Liver (tissue), 9 donors: ENCODE measurements around the gene KCNMB2. TPM values are rescaled to one million over a fixed set of nuclear protein-coding genes. Genes with fewer than 3 reads are reported as not detected.

Experiments
- DNase-seq: peaks from one replicate; pipeline ENCODE4 v3.0.0-alpha.2; 2017; ENCODE audit warnings: low spot score
- H3K27ac ChIP-seq, 2 donors: one replicate each; pipeline ENCODE4 v1.7.0; 2013; ENCODE audit warnings: inconsistent platforms in 2 of 2, low read length in 2 of 2, control low read depth in 1 of 2, low read depth in 1 of 2, mild to moderate bottlenecking in 1 of 2
- H3K27me3 ChIP-seq, 4 donors: one replicate each; pipeline versions ENCODE4 v1.6.1 to v1.7.0; 2013; ENCODE audit warnings: low read length in 3 of 4, inconsistent platforms in 1 of 4, mild to moderate bottlenecking in 1 of 4, moderate library complexity in 1 of 4; ENCODE audit not compliant: control insufficient read depth in 4 of 4, insufficient read depth in 4 of 4
- H3K36me3 ChIP-seq, 4 donors: one replicate each; pipeline versions ENCODE4 v1.6.1 to v1.7.0; 2013; ENCODE audit warnings: low read length in 3 of 4, mild to moderate bottlenecking in 3 of 4, low read depth in 1 of 4, moderate library complexity in 1 of 4; ENCODE audit not compliant: control insufficient read depth in 4 of 4, insufficient read depth in 3 of 4
- H3K4me1 ChIP-seq, 4 donors: one replicate each; pipeline versions ENCODE4 v1.6.1 to v1.7.0; 2013; ENCODE audit warnings: low read length in 3 of 4, mild to moderate bottlenecking in 3 of 4, moderate library complexity in 1 of 4; ENCODE audit not compliant: control insufficient read depth in 4 of 4, insufficient read depth in 4 of 4
- H3K4me3 ChIP-seq, 3 donors: one replicate each; pipeline versions ENCODE4 v1.6.1 to v1.7.0; 2013; ENCODE audit warnings: low read length in 3 of 3, control low read depth in 1 of 3, low read depth in 1 of 3, mild to moderate bottlenecking in 1 of 3
- H3K9ac ChIP-seq, 2 donors: one replicate each; pipeline ENCODE4 v1.7.0; 2013; ENCODE audit warnings: low read length in 2 of 2, mild to moderate bottlenecking in 2 of 2, moderate library complexity in 2 of 2, control low read depth in 1 of 2, low read depth in 1 of 2
- H3K9me3 ChIP-seq, 4 donors: one replicate each; pipeline versions ENCODE4 v1.6.1 to v1.7.0; 2013; ENCODE audit warnings: low read length in 3 of 4; ENCODE audit not compliant: control insufficient read depth in 4 of 4
- ATF3 ChIP-seq: IDR thresholded peaks from 2 replicates; pipeline ENCODE4 v1.6.1; 2016; ENCODE audit warnings: antibody characterized with exemption
- CTCF ChIP-seq: fragments of 150-350 bp; IDR thresholded peaks from 2 replicates; pipeline ENCODE4 v1.5.1; 2017; ENCODE audit warnings: improper control_type of control experiment, low read depth, low read length; ENCODE audit not compliant: missing input control
- EGR1 ChIP-seq, 2 donors: IDR thresholded peaks; 2 replicates each; pipeline ENCODE4 v1.6.1; 2016 to 2018; ENCODE audit warnings: antibody characterized with exemption in 2 of 2, low read depth in 2 of 2
- FOXA1 ChIP-seq: IDR thresholded peaks from 2 replicates; pipeline ENCODE4 v1.6.1; 2016; ENCODE audit warnings: antibody characterized with exemption
- FOXA2 ChIP-seq: IDR thresholded peaks from 2 replicates; pipeline ENCODE4 v1.6.1; 2016; ENCODE audit warnings: antibody characterized with exemption
- GABPA ChIP-seq, 2 donors: IDR thresholded peaks in 1 of 2; conservative IDR thresholded peaks in 1 of 2; 2 replicates each; pipeline ENCODE4 v1.6.1; 2016; ENCODE audit warnings: antibody characterized with exemption in 2 of 2, mild to moderate bottlenecking in 1 of 2, moderate library complexity in 1 of 2
- HNF4A ChIP-seq, 2 donors: conservative IDR thresholded peaks; 2 replicates each; pipeline ENCODE4 v1.6.1; 2016; ENCODE audit warnings: antibody characterized with exemption in 2 of 2, mild to moderate bottlenecking in 2 of 2
- HNF4G ChIP-seq: IDR thresholded peaks from 2 replicates; pipeline ENCODE4 v1.6.1; 2016; ENCODE audit warnings: antibody characterized with exemption
- JUND ChIP-seq, 2 donors: IDR thresholded peaks; 2 replicates each; pipeline ENCODE4 v1.6.1; 2016; ENCODE audit warnings: antibody characterized with exemption in 2 of 2
- MAX ChIP-seq: IDR thresholded peaks from 2 replicates; pipeline ENCODE4 v1.6.1; 2016; ENCODE audit warnings: antibody characterized with exemption
- NR2F2 ChIP-seq: IDR thresholded peaks from 2 replicates; pipeline ENCODE4 v1.6.1; 2016; ENCODE audit warnings: antibody characterized with exemption
- RAD21 ChIP-seq, 2 donors: IDR thresholded peaks; 2 replicates each; pipeline ENCODE4 v1.6.1; 2016; ENCODE audit warnings: antibody characterized with exemption in 2 of 2, mild to moderate bottlenecking in 2 of 2
- RXRA ChIP-seq, 2 donors: IDR thresholded peaks; 2 replicates each; pipeline ENCODE4 v1.6.1; 2017 to 2018; ENCODE audit warnings: antibody characterized with exemption in 2 of 2, mild to moderate bottlenecking in 1 of 2
- SP1 ChIP-seq: IDR thresholded peaks from 2 replicates; pipeline ENCODE4 v1.6.1; 2018; ENCODE audit warnings: antibody characterized with exemption, mild to moderate bottlenecking
- TAF1 ChIP-seq: conservative IDR thresholded peaks from 2 replicates; pipeline ENCODE4 v1.6.1; 2016; ENCODE audit warnings: antibody characterized with exemption, mild to moderate bottlenecking
- YY1 ChIP-seq: IDR thresholded peaks from 2 replicates; pipeline ENCODE4 v1.6.1; 2016; ENCODE audit warnings: antibody characterized with exemption, mild to moderate bottlenecking
- WGBS: extraction: QIAGEN DNeasy Blood & Tissue Kit; methylation state at CpG from one replicate; pipeline ENCODE4 v1.1.7; 2013; 5-methylcytosine and 5-hydroxymethylcytosine counted together
- polyA plus RNA-seq, 2 donors: library from polyadenylated mRNA; stranded (reverse) in 1 of 2; unstranded in 1 of 2; fragments of 200-250 nt in 1 of 2; fragments of >200 nt in 1 of 2; fragmentation: Nextera tagmentation in 1 of 2; extraction: Ambion mirVana in 1 of 2; gene quantifications; one replicate each; pipeline versions ENCODE4 v1.2.1 to v1.2.3, GENCODE V29; 2013 to 2015
- total RNA-seq, 2 donors: library from RNA; depleted of rRNA; stranded (reverse); fragments of >200 nt; gene quantifications; one replicate each; pipeline ENCODE4 v1.2.3, GENCODE V29; 2014
- TF ChIP-seq, protein P1 (sequence below): IDR thresholded peaks from 2 replicates; pipeline ENCODE4 v1.6.1; 2016; ENCODE audit warnings: antibody characterized with exemption, mild to moderate bottlenecking
- TF ChIP-seq, protein P2 (sequence below): IDR thresholded peaks from 2 replicates; pipeline ENCODE4 v1.6.1; 2016; ENCODE audit warnings: antibody characterized with exemption
- donor health status: healthy.
- donor health status: healthy.
- donor health status: healthy.
- donor health status: healthy.
- donor health status: healthy.

KCNMB2 gene
- total and polyA plus RNA-seq, 4 donors = 0.08 to 0.33 (median 0.16) TPM; not detected in 1

- H3K9me3 ChIP-seq = no peaks in the 10 kb centered on the region
- no peak overlapping the region for H3K27ac ChIP-seq
- H3K36me3 ChIP-seq = no peaks in the 10 kb centered on the region
- no peak for TF ChIP-seq SP1
- no peak for TF ChIP-seq EGR1 (IDR thresholded peaks at IDR 0.05; ENCODE audit: low read depth in 2 of 2)
- TF ChIP-seq FOXA1 = no peak
- no peak for TF ChIP-seq RXRA (IDR thresholded peaks at IDR 0.05)
- TF ChIP-seq, protein P1, sequence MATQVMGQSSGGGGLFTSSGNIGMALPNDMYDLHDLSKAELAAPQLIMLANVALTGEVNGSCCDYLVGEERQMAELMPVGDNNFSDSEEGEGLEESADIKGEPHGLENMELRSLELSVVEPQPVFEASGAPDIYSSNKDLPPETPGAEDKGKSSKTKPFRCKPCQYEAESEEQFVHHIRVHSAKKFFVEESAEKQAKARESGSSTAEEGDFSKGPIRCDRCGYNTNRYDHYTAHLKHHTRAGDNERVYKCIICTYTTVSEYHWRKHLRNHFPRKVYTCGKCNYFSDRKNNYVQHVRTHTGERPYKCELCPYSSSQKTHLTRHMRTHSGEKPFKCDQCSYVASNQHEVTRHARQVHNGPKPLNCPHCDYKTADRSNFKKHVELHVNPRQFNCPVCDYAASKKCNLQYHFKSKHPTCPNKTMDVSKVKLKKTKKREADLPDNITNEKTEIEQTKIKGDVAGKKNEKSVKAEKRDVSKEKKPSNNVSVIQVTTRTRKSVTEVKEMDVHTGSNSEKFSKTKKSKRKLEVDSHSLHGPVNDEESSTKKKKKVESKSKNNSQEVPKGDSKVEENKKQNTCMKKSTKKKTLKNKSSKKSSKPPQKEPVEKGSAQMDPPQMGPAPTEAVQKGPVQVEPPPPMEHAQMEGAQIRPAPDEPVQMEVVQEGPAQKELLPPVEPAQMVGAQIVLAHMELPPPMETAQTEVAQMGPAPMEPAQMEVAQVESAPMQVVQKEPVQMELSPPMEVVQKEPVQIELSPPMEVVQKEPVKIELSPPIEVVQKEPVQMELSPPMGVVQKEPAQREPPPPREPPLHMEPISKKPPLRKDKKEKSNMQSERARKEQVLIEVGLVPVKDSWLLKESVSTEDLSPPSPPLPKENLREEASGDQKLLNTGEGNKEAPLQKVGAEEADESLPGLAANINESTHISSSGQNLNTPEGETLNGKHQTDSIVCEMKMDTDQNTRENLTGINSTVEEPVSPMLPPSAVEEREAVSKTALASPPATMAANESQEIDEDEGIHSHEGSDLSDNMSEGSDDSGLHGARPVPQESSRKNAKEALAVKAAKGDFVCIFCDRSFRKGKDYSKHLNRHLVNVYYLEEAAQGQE = no peak
- no peak for TF ChIP-seq CTCF
- no peak for TF ChIP-seq HNF4G
- no peak for TF ChIP-seq JUND (IDR thresholded peaks at IDR 0.05)
- TF ChIP-seq YY1 = no peak
- no peak for TF ChIP-seq GABPA (IDR thresholded peaks at IDR 0.05 in 1 of 2, conservative IDR thresholded peaks at IDR 0.05 in 1 of 2)
- TF ChIP-seq TAF1 = no peak
- no peak for TF ChIP-seq HNF4A (conservative IDR thresholded peaks at IDR 0.05)
- TF ChIP-seq FOXA2 = no peak
- no peak for TF ChIP-seq MAX
- no peak for TF ChIP-seq NR2F2
- TF ChIP-seq RAD21 (IDR thresholded peaks at IDR 0.05) = no peak
- TF ChIP-seq, protein P2, sequence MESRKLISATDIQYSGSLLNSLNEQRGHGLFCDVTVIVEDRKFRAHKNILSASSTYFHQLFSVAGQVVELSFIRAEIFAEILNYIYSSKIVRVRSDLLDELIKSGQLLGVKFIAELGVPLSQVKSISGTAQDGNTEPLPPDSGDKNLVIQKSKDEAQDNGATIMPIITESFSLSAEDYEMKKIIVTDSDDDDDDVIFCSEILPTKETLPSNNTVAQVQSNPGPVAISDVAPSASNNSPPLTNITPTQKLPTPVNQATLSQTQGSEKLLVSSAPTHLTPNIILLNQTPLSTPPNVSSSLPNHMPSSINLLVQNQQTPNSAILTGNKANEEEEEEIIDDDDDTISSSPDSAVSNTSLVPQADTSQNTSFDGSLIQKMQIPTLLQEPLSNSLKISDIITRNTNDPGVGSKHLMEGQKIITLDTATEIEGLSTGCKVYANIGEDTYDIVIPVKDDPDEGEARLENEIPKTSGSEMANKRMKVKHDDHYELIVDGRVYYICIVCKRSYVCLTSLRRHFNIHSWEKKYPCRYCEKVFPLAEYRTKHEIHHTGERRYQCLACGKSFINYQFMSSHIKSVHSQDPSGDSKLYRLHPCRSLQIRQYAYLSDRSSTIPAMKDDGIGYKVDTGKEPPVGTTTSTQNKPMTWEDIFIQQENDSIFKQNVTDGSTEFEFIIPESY = no peak
- no peaks in the 10 kb centered on the region for H3K4me1 ChIP-seq
- DNase-seq = no peak
- H3K9ac ChIP-seq = no peak overlapping the region
- H3K4me3 ChIP-seq = no peak overlapping the region
- WGBS = 62% methylated on average over 2 of the region's 2 CpGs
- H3K27me3 ChIP-seq = no peaks in the 10 kb centered on the region
These were observed 286.5 kb downstream of the KCNMB2 start for GRCh38 chr3:178822722-178823121.

DNA sequence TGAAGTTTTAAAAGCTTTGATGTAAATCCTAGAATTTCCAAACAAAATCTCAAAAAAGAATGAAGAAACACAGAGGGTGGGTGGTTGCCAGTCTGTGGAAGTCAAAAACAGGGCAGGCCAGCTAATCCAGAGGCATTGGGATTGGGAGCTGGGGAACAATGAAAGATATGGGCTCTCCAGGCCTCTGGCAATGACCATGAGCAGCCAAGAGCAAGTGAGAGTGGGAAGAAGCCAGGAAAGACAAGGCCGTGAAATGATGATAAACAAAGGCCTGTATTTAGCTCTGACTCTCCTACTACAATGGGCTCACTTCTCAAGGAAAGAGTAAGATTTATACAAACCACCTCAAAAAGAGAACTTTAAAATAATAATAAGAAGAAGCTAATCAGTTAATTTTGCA lies 286.9 kb downstream of the KCNMB2 start:
- DNase-seq = no peak
- Histone ChIP-seq H3K9me3 (no peaks in the 10 kb centered on the region), H3K4me3 (no peak overlapping the region), H3K9ac (no peak overlapping the region), H3K36me3 (no peaks in the 10 kb centered on the region), H3K27ac (no peak overlapping the region), H3K4me1 (no peaks in the 10 kb centered on the region), H3K27me3 (no peaks in the 10 kb centered on the region)
- WGBS = 54% methylated on average over 1 of the region's 1 CpG
- TF ChIP-seq ATF3 = no peak
- no peak for TF ChIP-seq EGR1 (IDR thresholded peaks at IDR 0.05; ENCODE audit: low read depth in 2 of 2)
- TF ChIP-seq, protein P1 = no peak
- no peak for TF ChIP-seq HNF4A (conservative IDR thresholded peaks at IDR 0.05)
- no peak for TF ChIP-seq YY1
- TF ChIP-seq FOXA2 = no peak
- no peak for TF ChIP-seq FOXA1
- TF ChIP-seq, protein P2 = no peak
- TF ChIP-seq JUND (IDR thresholded peaks at IDR 0.05) = no peak
- no peak for TF ChIP-seq GABPA (IDR thresholded peaks at IDR 0.05 in 1 of 2, conservative IDR thresholded peaks at IDR 0.05 in 1 of 2)
